Effector memory CD4-positive, alpha-beta T cell (primary cell): ENCODE measurements around the gene ACIN1.

Experiments
- DNase-seq, 3 donors: peaks; one replicate each; pipeline ENCODE4 v3.0.0-alpha.2; 2020
- H3K27ac ChIP-seq: 2 replicates; pipeline ENCODE4 v1.7.0; 2013; ENCODE audit warnings: mild to moderate bottlenecking, low read length, moderate library complexity; ENCODE audit not compliant: insufficient read depth, poor library complexity, severe bottlenecking
- H3K27me3 ChIP-seq: replicated peaks from 2 replicates; pipeline ENCODE4 v1.7.0; 2013; ENCODE audit warnings: mild to moderate bottlenecking, low read length; ENCODE audit not compliant: insufficient read depth, control insufficient read depth, poor library complexity, severe bottlenecking
- H3K36me3 ChIP-seq: 2 replicates; pipeline ENCODE4 v1.7.0; 2013; ENCODE audit warnings: mild to moderate bottlenecking, low read length, moderate library complexity; ENCODE audit not compliant: control insufficient read depth, insufficient read depth
- H3K4me1 ChIP-seq: 2 replicates; pipeline ENCODE4 v1.7.0; 2013; ENCODE audit warnings: low read length, mild to moderate bottlenecking; ENCODE audit not compliant: control insufficient read depth, insufficient read depth, poor library complexity, severe bottlenecking
- H3K4me3 ChIP-seq: 2 replicates; pipeline ENCODE4 v1.7.0; 2013; ENCODE audit warnings: low read length, low read depth, mild to moderate bottlenecking; ENCODE audit not compliant: insufficient read depth, poor library complexity, severe bottlenecking
- H3K9me3 ChIP-seq: 2 replicates; pipeline ENCODE4 v1.7.0; 2013; ENCODE audit warnings: mild to moderate bottlenecking, low read length, moderate library complexity; ENCODE audit not compliant: control insufficient read depth

ACIN1 gene

DNA sequence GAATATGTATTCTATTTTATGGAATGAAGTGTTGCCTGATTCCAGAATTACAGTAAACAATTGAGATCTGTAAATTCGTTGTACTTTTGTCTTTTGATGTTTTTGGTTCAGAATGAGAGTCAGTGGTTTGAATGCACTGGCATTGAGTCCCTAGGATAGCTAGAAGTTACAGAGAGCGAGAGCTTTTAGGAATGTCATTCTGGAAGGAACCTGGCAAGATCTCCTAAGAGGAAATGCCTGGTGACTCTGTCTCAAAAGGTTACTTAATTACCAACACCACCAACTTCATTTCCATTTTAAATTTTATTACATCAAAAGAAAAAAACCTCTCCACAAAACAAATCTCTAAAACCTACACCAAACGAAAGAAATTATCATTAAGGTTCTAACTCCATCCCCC lies 30.1 kb upstream of the ACIN1 start:
- H3K4me3 ChIP-seq, result no peak overlapping the region
- no peak for DNase-seq
- H3K27ac ChIP-seq, result no peak overlapping the region

GRCh38 chr14:23124337-23124954 lies 29.5 kb upstream of the ACIN1 start:
- Histone ChIP-seq H3K27ac (no peak overlapping the region), H3K4me1 (peaks cover 22% of the 10 kb centered on the region), H3K9me3 (no peaks in the 10 kb centered on the region), H3K36me3 (no peaks in the 10 kb centered on the region), H3K4me3 (no peak overlapping the region), H3K27me3 (no peaks in the 10 kb centered on the region)
- DNase-seq, result no peak

More for the DNA sequence above, 30.1 kb upstream of the ACIN1 start:
- Histone ChIP-seq H3K4me1 (peaks cover 16% of the 10 kb centered on the region), H3K9me3 (no peaks in the 10 kb centered on the region), H3K27me3 (no peaks in the 10 kb centered on the region), H3K36me3 (no peaks in the 10 kb centered on the region)

- Histone ChIP-seq H3K9me3 (no peaks in the 10 kb centered on the region), H3K4me3 (no peak overlapping the region), H3K36me3 (no peaks in the 10 kb centered on the region), H3K27me3 (no peaks in the 10 kb centered on the region), H3K4me1 (peaks cover 32% of the 10 kb centered on the region), H3K27ac (no peak overlapping the region)
- no peak for DNase-seq
Observed at GRCh38 chr14:23123419-23123818, 28.5 kb upstream of the ACIN1 start.

- H3K36me3 ChIP-seq, result no peaks in the 10 kb centered on the region
- no peak overlapping the region for H3K4me3 ChIP-seq
- H3K9me3 ChIP-seq, result no peaks in the 10 kb centered on the region
- H3K27me3 ChIP-seq, result no peaks in the 10 kb centered on the region
- peaks cover 44% of the 10 kb centered on the region for H3K4me1 ChIP-seq
- H3K27ac ChIP-seq, result no peak overlapping the region
- DNase-seq, result no peak
Observed at GRCh38 chr14:23122086-23122485, 27.1 kb upstream of the ACIN1 start.

DNA sequence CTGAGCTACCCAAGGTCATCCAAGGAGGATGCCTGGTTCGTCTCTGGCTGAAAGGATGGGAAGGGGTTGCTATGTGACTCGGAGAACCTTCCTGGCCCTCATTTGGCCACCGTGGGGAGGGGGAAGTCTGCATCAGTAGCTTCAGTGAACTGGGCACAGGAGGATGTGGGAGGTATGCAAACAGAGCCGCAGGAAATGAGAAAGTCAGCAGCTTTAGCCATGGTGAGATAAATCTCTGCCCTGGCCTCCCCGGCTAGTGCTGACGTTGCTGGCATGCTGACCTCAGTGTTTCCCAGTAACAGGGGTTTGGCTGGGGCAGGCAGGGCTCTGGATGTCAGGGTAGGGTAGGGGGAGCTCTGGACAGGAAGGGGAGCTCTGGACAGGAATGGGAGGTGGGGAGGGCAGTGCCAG lies 26.4 kb upstream of the ACIN1 start:
- Histone ChIP-seq H3K36me3 (no peaks in the 10 kb centered on the region), H3K27ac (no peak overlapping the region), H3K27me3 (no peaks in the 10 kb centered on the region), H3K9me3 (no peaks in the 10 kb centered on the region), H3K4me3 (no peak overlapping the region), H3K4me1 (peaks cover 44% of the 10 kb centered on the region)
- no peak for DNase-seq

- Histone ChIP-seq H3K4me3 (no peak overlapping the region), H3K27me3 (no peaks in the 10 kb centered on the region), H3K27ac (peak overlapping the region; percentile 53), H3K9me3 (no peaks in the 10 kb centered on the region), H3K4me1 (peaks cover 44% of the 10 kb centered on the region), H3K36me3 (no peaks in the 10 kb centered on the region)
- peak; percentile 63 to 76 (median 67) for DNase-seq
Observed at GRCh38 chr14:23120541-23121251, 25.8 kb upstream of the ACIN1 start.

DNA sequence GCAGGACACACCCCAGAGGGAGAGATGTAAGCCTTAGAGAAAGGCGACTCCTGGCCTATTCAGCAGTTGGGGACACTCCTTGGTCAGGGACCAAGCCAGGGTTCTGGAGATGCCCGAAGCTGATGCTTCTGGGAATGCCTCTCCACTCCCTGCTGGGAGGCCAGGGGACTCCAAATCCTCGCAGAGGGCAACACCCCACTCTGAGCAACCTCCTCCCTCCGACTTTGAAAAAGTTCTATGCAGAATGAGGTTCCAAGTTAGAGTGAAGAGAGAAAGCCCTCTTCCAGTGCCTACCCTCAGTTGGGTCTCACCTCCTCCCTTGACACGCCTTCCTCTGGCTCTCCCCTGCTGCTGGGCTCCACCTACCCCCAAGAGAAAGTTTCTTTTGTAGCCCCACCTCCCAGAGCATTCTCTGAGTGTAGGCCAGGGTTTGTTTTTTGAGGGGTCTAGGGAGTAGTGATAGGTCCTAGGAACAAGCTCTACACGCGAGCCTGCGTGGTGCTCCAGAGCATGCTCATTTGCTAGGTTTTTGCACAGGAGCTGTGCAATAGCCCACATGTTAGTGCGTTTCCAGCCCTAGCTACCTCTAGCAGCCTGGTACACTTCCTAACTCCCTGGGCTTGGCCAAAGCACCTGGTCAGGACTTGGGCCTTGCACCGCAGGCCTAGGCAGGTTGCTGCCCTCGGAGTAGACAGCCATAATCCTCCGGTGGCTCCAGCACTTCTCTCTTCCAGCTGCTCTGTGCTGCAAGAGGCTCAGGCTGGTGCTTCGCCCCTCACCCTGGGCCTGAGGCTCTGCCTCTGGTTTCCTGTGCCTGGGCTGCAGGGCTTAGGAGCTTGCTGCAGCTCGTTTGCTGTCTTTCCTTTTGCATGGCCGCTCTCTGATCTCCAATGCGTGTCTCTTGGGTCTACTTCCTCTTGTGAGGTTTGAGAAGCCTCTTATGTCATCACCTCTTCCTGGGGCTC lies 24.7 kb upstream of the ACIN1 start:
- H3K36me3 ChIP-seq, result no peaks in the 10 kb centered on the region
- no peak overlapping the region for H3K4me3 ChIP-seq
- H3K27me3 ChIP-seq, result no peaks in the 10 kb centered on the region
- peak overlapping the region; percentile 53 for H3K27ac ChIP-seq
- H3K4me1 ChIP-seq, result peaks cover 44% of the 10 kb centered on the region
- DNase-seq, result peak in 1 of 3 donors; percentile 3
- no peaks in the 10 kb centered on the region for H3K9me3 ChIP-seq

DNA sequence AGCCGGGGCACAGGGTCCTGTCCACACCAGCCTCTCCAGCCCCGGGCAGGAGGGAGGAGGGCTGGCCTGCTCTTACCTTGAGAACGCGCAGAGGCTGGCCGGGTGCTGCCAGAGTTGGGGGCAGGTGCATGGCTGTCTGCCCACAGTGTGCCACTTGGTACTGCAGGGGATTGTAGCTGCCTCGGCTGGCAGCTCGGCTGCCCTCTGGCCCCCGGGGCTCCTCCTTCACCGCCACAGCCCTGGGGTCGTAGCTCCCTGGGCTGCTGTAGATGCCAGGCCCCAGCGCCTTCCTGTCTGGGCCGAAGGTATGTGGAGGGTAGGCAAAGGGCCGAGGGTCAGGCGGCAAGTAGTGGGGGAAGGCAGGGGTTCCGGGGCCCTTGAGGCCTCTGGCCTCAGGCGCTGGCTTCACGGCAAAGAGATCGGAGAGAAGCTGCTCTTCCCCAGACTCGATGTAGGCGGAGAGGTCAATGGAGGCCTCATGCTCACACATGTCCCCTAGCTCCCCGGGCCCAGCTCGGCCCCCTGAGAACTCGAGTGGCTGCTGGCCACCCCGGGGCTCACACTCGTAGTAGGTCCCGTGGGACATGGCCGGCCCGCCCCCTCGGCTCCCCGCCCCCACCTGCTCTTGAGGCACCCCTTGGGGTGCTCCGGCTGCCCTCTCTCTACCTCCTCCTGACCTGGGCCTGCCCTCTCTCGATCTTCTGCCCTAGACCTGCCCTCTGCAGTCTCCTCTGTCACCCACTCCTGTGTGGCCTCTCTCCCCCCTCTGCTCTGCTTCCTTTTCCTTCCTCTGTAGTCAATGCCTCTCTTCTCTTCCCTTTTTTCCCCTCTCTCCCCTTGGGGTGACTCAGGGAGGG lies 23.8 kb upstream of the ACIN1 start, which contains the start of gene CEBPE:
TSS of gene CEBPE (minus strand) at position 750 of the 857 bp plus-strand sequence. CDS start at position 586, 164 bp downstream.
- Histone ChIP-seq H3K4me3 (no peak within 1 kb of the TSS), H3K27ac (peak within 1 kb of the TSS; percentile 53)
- DNase-seq, result no peak

GRCh38 chr14:23117371-23118020 lies 22.6 kb upstream of the ACIN1 start:
- Histone ChIP-seq H3K4me1 (peaks cover 44% of the 10 kb centered on the region), H3K27ac (no peak overlapping the region), H3K27me3 (no peaks in the 10 kb centered on the region), H3K4me3 (no peak overlapping the region), H3K9me3 (no peaks in the 10 kb centered on the region), H3K36me3 (no peaks in the 10 kb centered on the region)
- no peak for DNase-seq

More for the DNA sequence above, 23.8 kb upstream of the ACIN1 start, which contains the start of gene CEBPE:
- Histone ChIP-seq H3K27me3 (no peaks in the 10 kb centered on the region), H3K4me1 (peaks cover 44% of the 10 kb centered on the region), H3K36me3 (no peaks in the 10 kb centered on the region), H3K9me3 (no peaks in the 10 kb centered on the region)
